ENCODE data around the gene LGALS3BP. TPM values are rescaled to one million over a fixed set of nuclear protein-coding genes. Genes with fewer than 3 reads are reported as not detected.
A peak's percentile ranks its signal among the peaks of the same experiment; 100 is the strongest.

LGALS3BP gene
- total and polyA plus RNA-seq, 2 of the 13 experiments (the other 11 are each of a cell fraction or from before 2014, with no cell fraction given) = 137 to 332 TPM

GRCh38 chr17:78947235-78948149 is 32.2 kb downstream of the LGALS3BP start (continued):
- TF ChIP-seq GMEB2 (CRISPR knock-in tag; IDR thresholded peaks at IDR 0.05; ENCODE audit: low read depth) (no peak), PAF1 (CRISPR knock-in tag; IDR thresholded peaks at IDR 0.05) (no peak), CTCF (CRISPR knock-in tag; IDR thresholded peaks at IDR 0.05) (no peak), ZNF512 (CRISPR knock-in tag; IDR thresholded peaks at IDR 0.05) (no peak), ZNF652 (CRISPR knock-in tag; IDR thresholded peaks at IDR 0.05; ENCODE audit: borderline replicate concordance, low read depth) (no peak), RFX3 (CRISPR knock-in tag; IDR thresholded peaks at IDR 0.05) (no peak), ZFP41 (CRISPR knock-in tag; IDR thresholded peaks at IDR 0.05; ENCODE audit: borderline replicate concordance) (no peak), ZNF432 (CRISPR knock-in tag; IDR thresholded peaks at IDR 0.05; ENCODE audit: borderline replicate concordance) (no peak), SKI (IDR thresholded peaks at IDR 0.05; ENCODE audit: partially characterized antibody) (no peak), ZBTB2 (CRISPR knock-in tag; IDR thresholded peaks at IDR 0.05; ENCODE audit: low read depth) (no peak), HOXD1 (CRISPR knock-in tag; IDR thresholded peaks at IDR 0.05) (0 out of 2 replicates have a peak, but pooled peaks have one; percentile 36), SRSF4 (IDR thresholded peaks at IDR 0.05; ENCODE audit: low read depth, low read length, poor library complexity, severe bottlenecking) (no peak), CBFB (CRISPR knock-in tag; IDR thresholded peaks at IDR 0.05) (no peak), HINFP (CRISPR knock-in tag; IDR thresholded peaks at IDR 0.05; ENCODE audit: low read depth) (no peak), ZNF383 (CRISPR knock-in tag; IDR thresholded peaks at IDR 0.05; ENCODE audit: borderline replicate concordance) (no peak), CHD4 (IDR thresholded peaks at IDR 0.05; ENCODE audit: borderline replicate concordance, low read length) (no peak), SALL1 (CRISPR knock-in tag; IDR thresholded peaks at IDR 0.05) (peak; percentile 64), MTERF4 (CRISPR knock-in tag; IDR thresholded peaks at IDR 0.05) (no peak)

All from HepG2 (cell line).